IMR-90 (cell line): ENCODE data around the gene OR7A10. TPM values are rescaled to one million over a fixed set of nuclear protein-coding genes. Genes with fewer than 3 reads are reported as not detected.

Experiments
- ATAC-seq: fragments of 200-7000 bp; cut with Tn5 transposase; 2 replicates; pipeline ENCODE4 v1.9.1; 2020; ENCODE audit warnings: low read depth, mild to moderate bottlenecking, moderate library complexity
- BruUV-seq: library from RNA; stranded (reverse); fragments of 400-500 nt; replicated peaks from 2 replicates; lab custom pipeline; 2021; lab: Mats Ljungman, UMichigan
- CTCF ChIA-PET: fragments of 300-600 bp; formaldehyde crosslinking; extraction: SDS; loops from one replicate; lab custom pipeline; 2021; ENCODE audit warnings: antibody characterized with exemption; lab: Yijun Ruan, JAX
- POLR2A ChIA-PET: fragments of 300-600 bp; sonication (Branson Sonifier 250); formaldehyde crosslinking; loops from one replicate; lab custom pipeline; 2022; ENCODE audit warnings: antibody characterized with exemption; ENCODE audit not compliant: unreplicated experiment; lab: Charles Lee
- DNase-seq: peaks from one replicate; pipeline ENCODE4 v3.0.0; 2013
- H2AFZ ChIP-seq: replicated peaks from 2 replicates; pipeline ENCODE3; 2013; ENCODE audit warnings: low read length, mild to moderate bottlenecking; ENCODE audit not compliant: poor library complexity
- H2AK5ac ChIP-seq: 2 replicates; pipeline ENCODE4 v1.6.1; 2013; ENCODE audit warnings: low read depth, low read length, inconsistent platforms
- H2AK9ac ChIP-seq: replicated peaks from 2 replicates; pipeline ENCODE3; 2013; ENCODE audit warnings: mild to moderate bottlenecking, low read depth, low read length, moderate library complexity; ENCODE audit not compliant: poor library complexity
- H2BK120ac ChIP-seq: 2 replicates; pipeline ENCODE4 v1.6.1; 2013; ENCODE audit warnings: low read depth, low read length, inconsistent platforms
- H2BK15ac ChIP-seq: 3 replicates; pipeline ENCODE4 v1.6.1; 2013; ENCODE audit warnings: low read depth, low read length, inconsistent platforms
- H2BK20ac ChIP-seq: 2 replicates; pipeline ENCODE4 v1.6.1; 2013; ENCODE audit warnings: low read depth, mild to moderate bottlenecking, inconsistent platforms, low read length, moderate library complexity
- H2BK5ac ChIP-seq: 2 replicates; pipeline ENCODE4 v1.6.1; 2013; ENCODE audit warnings: mild to moderate bottlenecking, low read depth, low read length, inconsistent platforms; ENCODE audit not compliant: poor library complexity, severe bottlenecking
- H3K14ac ChIP-seq: replicated peaks from 2 replicates; pipeline ENCODE4 v1.6.1; 2013; ENCODE audit warnings: low read depth, low read length, inconsistent platforms
- H3K18ac ChIP-seq: 2 replicates; pipeline ENCODE4 v1.6.1; 2013; ENCODE audit warnings: low read depth, low read length, control low read depth
- H3K23ac ChIP-seq: 2 replicates; pipeline ENCODE4 v1.6.1; 2013; ENCODE audit warnings: low read depth, low read length, inconsistent platforms
- H3K27ac ChIP-seq: 2 replicates; pipeline ENCODE4 v1.5.1; 2013; ENCODE audit warnings: mild to moderate bottlenecking, control low read depth, low read length; ENCODE audit not compliant: insufficient read depth
- H3K27me3 ChIP-seq: 2 replicates; pipeline ENCODE4 v1.6.1; 2013; ENCODE audit warnings: low read length; ENCODE audit not compliant: control insufficient read depth, insufficient read depth
- H3K36me3 ChIP-seq: 2 replicates; pipeline ENCODE4 v1.6.1; 2013; ENCODE audit warnings: low read length, mixed read lengths; ENCODE audit not compliant: control insufficient read depth, insufficient read depth
- H3K4ac ChIP-seq: 2 replicates; pipeline ENCODE4 v1.6.1; 2013; ENCODE audit warnings: low read depth, low read length, inconsistent platforms
- H3K4me1 ChIP-seq: 2 replicates; pipeline ENCODE4 v1.6.1; 2013; ENCODE audit warnings: low read length, mixed read lengths; ENCODE audit not compliant: control insufficient read depth, insufficient read depth
- H3K4me2 ChIP-seq: 2 replicates; pipeline ENCODE4 v1.6.1; 2013; ENCODE audit warnings: low read depth, mild to moderate bottlenecking, control low read depth, low read length, moderate library complexity
- H3K4me3 ChIP-seq: 2 replicates; pipeline ENCODE4 v1.5.1; 2013; ENCODE audit warnings: low read depth, mild to moderate bottlenecking, control low read depth, low read length, moderate library complexity; ENCODE audit not compliant: insufficient read depth
- H3K56ac ChIP-seq: 2 replicates; pipeline ENCODE4 v1.6.1; 2013; ENCODE audit warnings: low read length, inconsistent platforms; ENCODE audit not compliant: insufficient read depth; ENCODE audit errors: extremely low read depth
- H3K79me1 ChIP-seq, 2 experiments: 2 replicates each; pipeline ENCODE4 v1.6.1; 2013; ENCODE audit warnings: low read length in 2 of 2, inconsistent platforms in 1 of 2, low read depth in 1 of 2
- H3K9ac ChIP-seq: 2 replicates; pipeline ENCODE4 v1.6.1; 2013; ENCODE audit warnings: low read depth, low read length, control low read depth
- H3K9me1 ChIP-seq: 2 replicates; pipeline ENCODE4 v1.6.1; 2013; ENCODE audit warnings: low read length, inconsistent platforms; ENCODE audit not compliant: insufficient read depth
- H3K9me3 ChIP-seq: 2 replicates; pipeline ENCODE4 v1.6.1; 2013; ENCODE audit warnings: low read length; ENCODE audit not compliant: control insufficient read depth, insufficient read depth
- H4K20me1 ChIP-seq: 2 replicates; pipeline ENCODE4 v1.6.1; 2013; ENCODE audit warnings: low read length, inconsistent platforms; ENCODE audit not compliant: insufficient read depth
- H4K5ac ChIP-seq: 2 replicates; pipeline ENCODE4 v1.6.1; 2013; ENCODE audit warnings: mild to moderate bottlenecking, low read depth, low read length, control low read depth
- H4K8ac ChIP-seq, 2 experiments: 2 replicates each; pipeline ENCODE4 v1.6.1; 2013; ENCODE audit warnings: low read depth in 2 of 2, low read length in 2 of 2, control low read depth in 1 of 2, inconsistent platforms in 1 of 2
- H4K91ac ChIP-seq: 2 replicates; pipeline ENCODE4 v1.6.1; 2013; ENCODE audit warnings: low read depth, low read length, inconsistent platforms; ENCODE audit not compliant: insufficient read depth
- MXI1 ChIP-seq: IDR thresholded peaks from 2 replicates; pipeline ENCODE4 v1.6.1; 2012; ENCODE audit warnings: low read depth, mild to moderate bottlenecking, low read length, moderate library complexity, borderline replicate concordance
- WGBS, 2 experiments: methylation state at CpG; one replicate each; pipeline versions ENCODE4 v1.1.5 to v1.1.7; 2013; ENCODE audit warnings: missing lambda C conversion rate in 2 of 2; ENCODE audit not compliant: insufficient read length in 1 of 2; ENCODE audit errors: extremely low coverage in 2 of 2; 5-methylcytosine and 5-hydroxymethylcytosine counted together
- dilution Hi-C: fragments of 300-500 bp; cut with HindIII; formaldehyde crosslinking; loops from one replicate; pipeline ENCODE4 v1.14.3; 2018; ENCODE audit warnings: low sequenced_read_pairs; ENCODE audit not compliant: unreplicated experiment
- in situ Hi-C: fragments of 300-500 bp; cut with MboI; formaldehyde crosslinking; loops from 3 replicates; pipeline ENCODE4 v1.14.3; 2019; ENCODE audit warnings: low sequenced_read_pairs, inconsistent platforms, mixed read lengths
- intact Hi-C: fragments of 100-400 bp; cut with micrococcal nuclease; formaldehyde crosslinking; loops from 2 replicates; pipeline ENCODE4 v1.10.0; 2022
- polyA plus RNA-seq, 3 experiments: library from polyadenylated mRNA; depleted of rRNA; stranded (reverse); fragments of >200 nt; gene quantifications; 2 replicates each; pipeline ENCODE4 v1.2.3, GENCODE V29; 2012; ENCODE audit warnings: low replicate concordance in 1 of 3
- total RNA-seq: library from RNA; depleted of rRNA; stranded (reverse); fragments of >200 nt; gene quantifications from 2 replicates; pipeline ENCODE4 v1.2.3, GENCODE V29; 2012

The OR7A10 gene
- total and polyA plus RNA-seq, 2 of the 4 experiments (the other 2 are of a cell fraction) = not detected

DNA sequence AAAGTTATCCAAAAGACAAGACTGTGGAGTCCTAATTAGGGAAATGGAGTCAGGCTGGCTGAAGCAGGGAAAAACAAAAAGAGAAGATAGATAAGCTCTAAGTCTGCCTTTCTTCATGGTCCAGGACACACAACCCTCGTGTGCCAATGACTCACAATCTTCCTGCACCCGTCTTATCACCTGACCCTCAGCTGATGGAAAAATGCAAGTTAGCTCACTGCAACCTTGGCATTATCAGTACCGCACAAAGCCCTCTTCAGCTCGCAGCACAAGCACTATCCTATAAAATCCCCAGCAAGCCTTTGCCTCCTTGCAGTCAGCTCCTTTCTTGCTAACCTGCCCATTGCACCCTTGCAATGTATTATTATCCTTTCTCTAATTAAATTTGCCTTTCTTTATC is 18.0 kb downstream of the OR7A10 start:
- Histone ChIP-seq H4K20me1 (no peaks in the 10 kb centered on the region), H3K4ac (no peak overlapping the region), H3K79me1 (no peaks in the 10 kb centered on the region), H3K23ac (no peak overlapping the region), H3K27me3 (no peaks in the 10 kb centered on the region), H3K4me3 (no peak overlapping the region), H4K91ac (no peak overlapping the region), H2BK5ac (no peak overlapping the region), H3K9me3 (peaks cover 4% of the 10 kb centered on the region; the same call in 1 of the 2 replicates), H2AK5ac (no peak overlapping the region), H3K4me1 (no peaks in the 10 kb centered on the region), H2BK15ac (no peak overlapping the region), H2BK20ac (no peak overlapping the region), H3K56ac (no peak overlapping the region), H3K4me2 (no peak overlapping the region), H3K18ac (no peak overlapping the region), H2AK9ac (no peak overlapping the region), H2BK120ac (no peak overlapping the region), H3K14ac (no peak overlapping the region), H2AFZ (no peak overlapping the region), H3K9ac (no peak overlapping the region), H3K9me1 (no peaks in the 10 kb centered on the region), H3K36me3 (no peaks in the 10 kb centered on the region), H3K27ac (no peak overlapping the region), H4K8ac (no peak overlapping the region), H4K5ac (no peak overlapping the region)
- intact Hi-C loops (no loop called here), in situ Hi-C loops (no loop called here), dilution Hi-C loops (no loop called here)
- POLR2A ChIA-PET = no interaction called here
- BruUV-seq = no TSS peak
- TF ChIP-seq MXI1 = no peak
- ATAC-seq (no peak), DNase-seq (no peak)
- WGBS, 2 experiments = 20% methylated on average over 2 of the region's 4 CpGs; no CpG with 5 or more reads in 1 of the 2 experiments
- CTCF ChIA-PET = no interaction called here
